GM23338 (cell line): Measurements from ENCODE around the gene MACF1. TPM values are rescaled to one million over a fixed set of nuclear protein-coding genes. Genes with fewer than 3 reads are reported as not detected.

Experiments used
- ATAC-seq: fragments of 200-7000 bp; cut with Tn5 transposase; 3 replicates; pipeline ENCODE4 v1.9.1; 2020
- DNase-seq: peaks from one replicate; pipeline ENCODE4 v3.0.0-alpha.2; 2015; ENCODE audit warnings: low spot score
- H2AFZ ChIP-seq: fragments of 200-600 bp; sonication (generic); 2 replicates; pipeline ENCODE4 v1.8.0; 2016; ENCODE audit warnings: antibody characterized with exemption, mild to moderate bottlenecking, moderate library complexity
- H3F3A ChIP-seq: fragments of 200-600 bp; sonication (generic); replicated peaks from 2 replicates; pipeline ENCODE4 v1.8.0; 2017; ENCODE audit warnings: antibody characterized with exemption, mixed run types, low read depth
- H3K27ac ChIP-seq: fragments of 200-600 bp; sonication (generic); 2 replicates; pipeline ENCODE4 v1.6.1; 2016; ENCODE audit warnings: low read depth
- H3K27me3 ChIP-seq: fragments of 200-600 bp; sonication (generic); 2 replicates; pipeline ENCODE4 v1.8.0; 2016; ENCODE audit warnings: mild to moderate bottlenecking, mixed run types, moderate library complexity; ENCODE audit not compliant: insufficient read depth
- H3K36me3 ChIP-seq: fragments of 200-600 bp; sonication (generic); 2 replicates; pipeline ENCODE4 v1.8.0; 2016; ENCODE audit warnings: mild to moderate bottlenecking; ENCODE audit not compliant: insufficient read depth
- H3K4me1 ChIP-seq: fragments of 200-600 bp; sonication (generic); 2 replicates; pipeline ENCODE4 v1.8.0; 2016; ENCODE audit warnings: mild to moderate bottlenecking, moderate library complexity; ENCODE audit not compliant: insufficient read depth
- H3K4me2 ChIP-seq: fragments of 200-600 bp; sonication (generic); 2 replicates; pipeline ENCODE4 v1.7.1; 2017; ENCODE audit warnings: mixed run types
- H3K4me3 ChIP-seq: fragments of 200-600 bp; sonication (generic); 2 replicates; pipeline ENCODE4 v1.6.1; 2016; ENCODE audit warnings: mixed run types
- H3K79me2 ChIP-seq: fragments of 200-600 bp; sonication (generic); replicated peaks from 2 replicates; pipeline ENCODE4 v1.8.0; 2017; ENCODE audit warnings: mild to moderate bottlenecking; ENCODE audit not compliant: insufficient read depth
- H3K9me2 ChIP-seq: fragments of 200-600 bp; sonication (generic); 2 replicates; pipeline ENCODE4 v1.8.0; 2017; ENCODE audit not compliant: insufficient read depth
- H4K20me1 ChIP-seq: fragments of 200-600 bp; sonication (generic); replicated peaks from 2 replicates; pipeline ENCODE4 v1.8.0; 2017; ENCODE audit warnings: mild to moderate bottlenecking; ENCODE audit not compliant: insufficient read depth
- H3K27ac Mint-ChIP-seq: 2 replicates; pipeline ENCODE4 v1.8.0; 2020; ENCODE audit warnings: inconsistent platforms, mild to moderate bottlenecking, moderate library complexity, mixed read lengths
- H3K27me3 Mint-ChIP-seq: 3 replicates; pipeline ENCODE4 v1.8.0; 2022; ENCODE audit warnings: low read depth, mild to moderate bottlenecking, moderate library complexity, mixed read lengths, inconsistent platforms; ENCODE audit not compliant: insufficient read depth, poor library complexity
- H3K36me3 Mint-ChIP-seq: 3 replicates; pipeline ENCODE4 v1.8.0; 2021; ENCODE audit warnings: low read depth, mild to moderate bottlenecking, inconsistent platforms, moderate library complexity, mixed read lengths
- H3K4me1 Mint-ChIP-seq: 3 replicates; pipeline ENCODE4 v1.8.0; 2020; ENCODE audit warnings: mild to moderate bottlenecking, inconsistent platforms, mixed read lengths
- H3K4me3 Mint-ChIP-seq: 3 replicates; pipeline ENCODE4 v1.8.0; 2021; ENCODE audit warnings: moderate library complexity, mild to moderate bottlenecking, inconsistent platforms, mixed read lengths
- H3K9me3 Mint-ChIP-seq: 3 replicates; pipeline ENCODE4 v1.8.0; 2020; ENCODE audit warnings: moderate library complexity, mild to moderate bottlenecking, inconsistent platforms, mixed read lengths
- EZH2 ChIP-seq: fragments of 200-600 bp; sonication (generic); IDR thresholded peaks from one replicate; pipeline ENCODE4 v1.8.0; 2017; ENCODE audit warnings: antibody characterized with exemption, mild to moderate bottlenecking, low read depth; ENCODE audit not compliant: unreplicated experiment
- ZNF114 ChIP-seq: fragments of 250-450 bp; sonication (Bioruptor Pico); IDR thresholded peaks from 2 replicates; pipeline ENCODE4 v1.5.0; 2020; ENCODE audit warnings: mild to moderate bottlenecking, moderate library complexity
- polyA plus RNA-seq: library from polyadenylated mRNA; unstranded; fragments of >200 nt; fragmentation: Nextera tagmentation; extraction: Ambion mirVana; gene quantifications from 2 replicates; pipeline ENCODE4 v1.2.1, GENCODE V29; 2016
- total RNA-seq: library from RNA; depleted of rRNA; stranded (reverse); fragments of >200 nt; shearing (Covaris generic); gene quantifications from 2 replicates; pipeline ENCODE4 v1.2.3, GENCODE V29; 2014
- TF ChIP-seq, protein P1 (sequence below): fragments of 250-450 bp; sonication (Bioruptor Pico); IDR thresholded peaks from 2 replicates; pipeline ENCODE4 v1.5.0; 2020; ENCODE audit warnings: mild to moderate bottlenecking, moderate library complexity
- TF ChIP-seq, protein P2 (sequence below), 2 experiments: fragments of 200-600 bp in 1 of 2; sonication (generic) in 1 of 2; conservative IDR thresholded peaks; 2 replicates each; pipeline versions ENCODE4 v1.5.1 to v1.6.1; 2016 to 2017; ENCODE audit warnings: antibody characterized with exemption in 2 of 2, low read depth in 2 of 2, mild to moderate bottlenecking in 2 of 2, moderate library complexity in 1 of 2

MACF1 gene
- total and polyA plus RNA-seq, 2 experiments from 2014 or later: 104 to 399 TPM

DNA sequence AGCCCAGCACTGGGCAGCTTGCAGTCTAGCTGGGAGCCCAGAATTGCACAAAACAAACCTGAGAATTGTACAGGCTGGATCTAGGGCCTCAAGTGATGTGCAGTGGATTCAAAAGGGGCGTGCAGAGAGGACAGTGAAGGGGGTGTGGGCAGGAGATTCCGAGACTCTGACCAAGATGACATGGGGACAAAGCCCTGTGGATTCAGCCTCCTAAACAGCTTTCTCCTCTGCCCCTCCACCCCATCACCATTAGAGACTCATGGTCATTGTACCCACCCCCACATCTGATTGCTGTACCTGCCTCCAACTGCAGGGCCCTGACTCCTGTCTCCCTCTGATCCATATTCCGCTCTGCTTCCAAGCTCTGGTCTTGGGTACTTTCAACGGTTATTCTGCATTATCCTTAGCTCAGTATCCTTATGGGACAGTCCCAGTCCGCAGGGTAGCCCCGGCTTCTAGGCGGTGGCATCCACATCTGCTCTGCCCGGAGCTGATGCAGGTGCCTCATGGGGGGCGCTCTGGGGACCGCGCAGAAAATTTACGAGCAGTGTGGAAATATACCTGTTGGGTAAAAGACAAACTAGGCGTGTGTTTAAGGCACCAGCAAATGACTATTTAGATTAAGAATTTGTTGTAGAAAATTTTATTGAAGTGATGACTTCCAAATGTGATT is 285.2 kb downstream of the MACF1 start (continued):
- TF ChIP-seq, protein P1, sequence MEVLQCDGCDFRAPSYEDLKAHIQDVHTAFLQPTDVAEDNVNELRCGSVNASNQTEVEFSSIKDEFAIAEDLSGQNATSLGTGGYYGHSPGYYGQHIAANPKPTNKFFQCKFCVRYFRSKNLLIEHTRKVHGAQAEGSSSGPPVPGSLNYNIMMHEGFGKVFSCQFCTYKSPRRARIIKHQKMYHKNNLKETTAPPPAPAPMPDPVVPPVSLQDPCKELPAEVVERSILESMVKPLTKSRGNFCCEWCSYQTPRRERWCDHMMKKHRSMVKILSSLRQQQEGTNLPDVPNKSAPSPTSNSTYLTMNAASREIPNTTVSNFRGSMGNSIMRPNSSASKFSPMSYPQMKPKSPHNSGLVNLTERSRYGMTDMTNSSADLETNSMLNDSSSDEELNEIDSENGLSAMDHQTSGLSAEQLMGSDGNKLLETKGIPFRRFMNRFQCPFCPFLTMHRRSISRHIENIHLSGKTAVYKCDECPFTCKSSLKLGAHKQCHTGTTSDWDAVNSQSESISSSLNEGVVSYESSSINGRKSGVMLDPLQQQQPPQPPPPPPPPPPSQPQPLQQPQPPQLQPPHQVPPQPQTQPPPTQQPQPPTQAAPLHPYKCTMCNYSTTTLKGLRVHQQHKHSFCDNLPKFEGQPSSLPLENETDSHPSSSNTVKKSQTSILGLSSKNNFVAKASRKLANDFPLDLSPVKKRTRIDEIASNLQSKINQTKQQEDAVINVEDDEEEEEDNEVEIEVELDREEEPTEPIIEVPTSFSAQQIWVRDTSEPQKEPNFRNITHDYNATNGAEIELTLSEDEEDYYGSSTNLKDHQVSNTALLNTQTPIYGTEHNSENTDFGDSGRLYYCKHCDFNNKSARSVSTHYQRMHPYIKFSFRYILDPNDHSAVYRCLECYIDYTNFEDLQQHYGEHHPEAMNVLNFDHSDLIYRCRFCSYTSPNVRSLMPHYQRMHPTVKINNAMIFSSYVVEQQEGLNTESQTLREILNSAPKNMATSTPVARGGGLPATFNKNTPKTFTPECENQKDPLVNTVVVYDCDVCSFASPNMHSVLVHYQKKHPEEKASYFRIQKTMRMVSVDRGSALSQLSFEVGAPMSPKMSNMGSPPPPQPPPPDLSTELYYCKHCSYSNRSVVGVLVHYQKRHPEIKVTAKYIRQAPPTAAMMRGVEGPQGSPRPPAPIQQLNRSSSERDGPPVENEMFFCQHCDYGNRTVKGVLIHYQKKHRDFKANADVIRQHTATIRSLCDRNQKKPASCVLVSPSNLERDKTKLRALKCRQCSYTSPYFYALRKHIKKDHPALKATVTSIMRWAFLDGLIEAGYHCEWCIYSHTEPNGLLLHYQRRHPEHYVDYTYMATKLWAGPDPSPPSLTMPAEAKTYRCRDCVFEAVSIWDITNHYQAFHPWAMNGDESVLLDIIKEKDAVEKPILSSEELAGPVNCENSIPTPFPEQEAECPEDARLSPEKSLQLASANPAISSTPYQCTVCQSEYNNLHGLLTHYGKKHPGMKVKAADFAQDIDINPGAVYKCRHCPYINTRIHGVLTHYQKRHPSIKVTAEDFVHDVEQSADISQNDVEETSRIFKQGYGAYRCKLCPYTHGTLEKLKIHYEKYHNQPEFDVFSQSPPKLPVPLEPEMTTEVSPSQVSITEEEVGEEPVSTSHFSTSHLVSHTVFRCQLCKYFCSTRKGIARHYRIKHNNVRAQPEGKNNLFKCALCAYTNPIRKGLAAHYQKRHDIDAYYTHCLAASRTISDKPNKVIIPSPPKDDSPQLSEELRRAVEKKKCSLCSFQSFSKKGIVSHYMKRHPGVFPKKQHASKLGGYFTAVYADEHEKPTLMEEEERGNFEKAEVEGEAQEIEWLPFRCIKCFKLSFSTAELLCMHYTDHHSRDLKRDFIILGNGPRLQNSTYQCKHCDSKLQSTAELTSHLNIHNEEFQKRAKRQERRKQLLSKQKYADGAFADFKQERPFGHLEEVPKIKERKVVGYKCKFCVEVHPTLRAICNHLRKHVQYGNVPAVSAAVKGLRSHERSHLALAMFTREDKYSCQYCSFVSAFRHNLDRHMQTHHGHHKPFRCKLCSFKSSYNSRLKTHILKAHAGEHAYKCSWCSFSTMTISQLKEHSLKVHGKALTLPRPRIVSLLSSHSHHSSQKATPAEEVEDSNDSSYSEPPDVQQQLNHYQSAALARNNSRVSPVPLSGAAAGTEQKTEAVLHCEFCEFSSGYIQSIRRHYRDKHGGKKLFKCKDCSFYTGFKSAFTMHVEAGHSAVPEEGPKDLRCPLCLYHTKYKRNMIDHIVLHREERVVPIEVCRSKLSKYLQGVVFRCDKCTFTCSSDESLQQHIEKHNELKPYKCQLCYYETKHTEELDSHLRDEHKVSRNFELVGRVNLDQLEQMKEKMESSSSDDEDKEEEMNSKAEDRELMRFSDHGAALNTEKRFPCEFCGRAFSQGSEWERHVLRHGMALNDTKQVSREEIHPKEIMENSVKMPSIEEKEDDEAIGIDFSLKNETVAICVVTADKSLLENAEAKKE (CRISPR knock-in tag): no peak

DNA sequence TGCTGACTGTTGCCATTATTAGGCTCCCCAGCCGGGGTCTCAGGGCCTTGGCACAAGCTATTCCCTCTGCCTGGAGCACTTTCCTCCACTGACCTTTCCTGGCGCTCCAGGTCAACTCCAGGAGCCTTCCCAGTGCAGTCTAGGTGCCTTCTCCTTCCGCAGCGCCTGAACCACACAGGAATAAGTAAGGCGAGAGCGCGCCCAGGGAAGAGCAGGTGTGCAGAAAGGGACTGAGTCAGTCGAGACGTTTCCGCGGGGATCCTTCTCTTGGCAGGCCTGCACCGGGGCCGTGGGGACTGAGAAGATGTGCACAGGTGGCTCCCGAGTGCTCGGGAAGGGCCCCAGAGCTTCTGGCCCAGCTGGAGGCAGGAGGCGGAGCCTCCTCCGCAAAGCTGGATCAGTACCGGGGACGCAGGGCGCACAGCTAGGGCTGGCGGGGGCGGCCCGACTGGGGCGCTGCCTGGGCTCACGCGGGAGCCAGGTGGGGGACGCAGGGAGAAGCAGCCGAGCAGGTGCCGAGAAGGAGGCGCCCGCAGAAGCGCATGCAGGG is 286.2 kb downstream of the MACF1 start:
- no peak overlapping the region for H3K27ac Mint-ChIP-seq
- peaks cover 46% of the 10 kb centered on the region for H3K27me3 Mint-ChIP-seq

More for the DNA sequence above, 286.2 kb downstream of the MACF1 start:
- peak overlapping the region; percentile 59; the same call in 1 of the 2 replicates for H2AFZ ChIP-seq
- H3K27ac ChIP-seq: no peak overlapping the region
- no peaks in the 10 kb centered on the region for H3K4me1 ChIP-seq
- H3K9me2 ChIP-seq: no peaks in the 10 kb centered on the region
- peak; percentile 43 for ATAC-seq
- peak overlapping the region; percentile 78 for H3K4me2 ChIP-seq
- H3K36me3 ChIP-seq: peaks cover 19% of the 10 kb centered on the region
- peak overlapping the region; percentile 67 for H3K4me3 ChIP-seq
- Mint-ChIP-seq H3K4me1 (peaks cover 2% of the 10 kb centered on the region; the same call in 2 of the 3 replicates), H3K4me3 (peak overlapping the region; percentile 78), H3K9me3 (no peaks in the 10 kb centered on the region), H3K36me3 (peaks cover 11% of the 10 kb centered on the region)
- peaks cover 58% of the 10 kb centered on the region for H3K27me3 ChIP-seq
- DNase-seq: peak; percentile 62
- H4K20me1 ChIP-seq: peaks cover 12% of the 10 kb centered on the region; the same call in 1 of the 2 replicates
- H3K79me2 ChIP-seq: no peaks in the 10 kb centered on the region
- H3F3A ChIP-seq: peaks cover 8% of the 10 kb centered on the region
- TF ChIP-seq, protein P2, sequence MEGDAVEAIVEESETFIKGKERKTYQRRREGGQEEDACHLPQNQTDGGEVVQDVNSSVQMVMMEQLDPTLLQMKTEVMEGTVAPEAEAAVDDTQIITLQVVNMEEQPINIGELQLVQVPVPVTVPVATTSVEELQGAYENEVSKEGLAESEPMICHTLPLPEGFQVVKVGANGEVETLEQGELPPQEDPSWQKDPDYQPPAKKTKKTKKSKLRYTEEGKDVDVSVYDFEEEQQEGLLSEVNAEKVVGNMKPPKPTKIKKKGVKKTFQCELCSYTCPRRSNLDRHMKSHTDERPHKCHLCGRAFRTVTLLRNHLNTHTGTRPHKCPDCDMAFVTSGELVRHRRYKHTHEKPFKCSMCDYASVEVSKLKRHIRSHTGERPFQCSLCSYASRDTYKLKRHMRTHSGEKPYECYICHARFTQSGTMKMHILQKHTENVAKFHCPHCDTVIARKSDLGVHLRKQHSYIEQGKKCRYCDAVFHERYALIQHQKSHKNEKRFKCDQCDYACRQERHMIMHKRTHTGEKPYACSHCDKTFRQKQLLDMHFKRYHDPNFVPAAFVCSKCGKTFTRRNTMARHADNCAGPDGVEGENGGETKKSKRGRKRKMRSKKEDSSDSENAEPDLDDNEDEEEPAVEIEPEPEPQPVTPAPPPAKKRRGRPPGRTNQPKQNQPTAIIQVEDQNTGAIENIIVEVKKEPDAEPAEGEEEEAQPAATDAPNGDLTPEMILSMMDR (conservative IDR thresholded peaks at IDR 0.05; ENCODE audit: low read depth in 2 of 2): 0 out of 4 replicates have a peak, but pooled peaks of 1 of the 2 experiments have one; percentile 3
- TF ChIP-seq EZH2 (peak; percentile 41), ZNF114 (CRISPR knock-in tag) (no peak)
